Renal pelvis (tissue), 4 donors: ENCODE data around the gene SPECC1. TPM values are rescaled to one million over a fixed set of nuclear protein-coding genes. Genes with fewer than 3 reads are reported as not detected.
"Not testable (repeated sequence)": the region's sequence is repeated elsewhere in the genome, so short reads cannot be mapped to it uniquely, and the experiment has no call there.

Experiments used
- DNase-seq: peaks from one replicate; pipeline ENCODE4 v3.0.0-alpha.2; 2013
- polyA plus RNA-seq, 3 donors: library from polyadenylated mRNA; unstranded; fragments of 120-200 nt; gene quantifications; one replicate each; pipeline ENCODE4 v1.2.1, GENCODE V29; 2013; ENCODE audit not compliant: insufficient read length in 3 of 3

SPECC1 gene
- polyA plus RNA-seq, 3 donors = 12.0 to 14.1 (median 13.1) TPM

- DNase-seq = no peak
Measured at GRCh38 chr17:20010099-20010863, 1.1 kb downstream of the SPECC1 start.

- no peak for DNase-seq
Measured at GRCh38 chr17:20010936-20011335, 1.8 kb downstream of the SPECC1 start.

- DNase-seq = no peak
Measured at GRCh38 chr17:20012017-20012536, 2.9 kb downstream of the SPECC1 start.

GRCh38 chr17:20016475-20016992 lies 7.4 kb downstream of the SPECC1 start:
- DNase-seq = not testable (repeated sequence)

GRCh38 chr17:20022701-20023100 lies 13.5 kb downstream of the SPECC1 start:
- DNase-seq = no peak

- DNase-seq = no peak
Measured at GRCh38 chr17:20026960-20027359, 17.8 kb downstream of the SPECC1 start.

- DNase-seq = no peak
Measured at GRCh38 chr17:20028443-20028842, 19.3 kb downstream of the SPECC1 start.

GRCh38 chr17:20032636-20033035 lies 23.5 kb downstream of the SPECC1 start:
- no peak for DNase-seq

- DNase-seq = no peak
Measured at GRCh38 chr17:20033415-20033814, 24.3 kb downstream of the SPECC1 start.

GRCh38 chr17:20035501-20035900 lies 26.3 kb downstream of the SPECC1 start:
- no peak for DNase-seq

- DNase-seq = not testable (repeated sequence)
Measured at GRCh38 chr17:20037286-20037685, 28.1 kb downstream of the SPECC1 start.

- DNase-seq = no peak
Measured at GRCh38 chr17:20039037-20039436, 29.9 kb downstream of the SPECC1 start.

GRCh38 chr17:20040216-20040615 lies 31.1 kb downstream of the SPECC1 start:
- DNase-seq = no peak

GRCh38 chr17:20043021-20043420 lies 33.9 kb downstream of the SPECC1 start:
- no peak for DNase-seq

- DNase-seq = no peak
Measured at GRCh38 chr17:20045476-20045875, 36.3 kb downstream of the SPECC1 start.

- DNase-seq = no peak
Measured at GRCh38 chr17:20046629-20047028, 37.5 kb downstream of the SPECC1 start.

- DNase-seq = no peak
Measured at GRCh38 chr17:20051624-20052023, 42.5 kb downstream of the SPECC1 start.

GRCh38 chr17:20053361-20053964 lies 44.3 kb downstream of the SPECC1 start:
- DNase-seq = no peak

GRCh38 chr17:20059728-20060188 lies 50.6 kb downstream of the SPECC1 start:
- no peak for DNase-seq

- no peak for DNase-seq
Measured at GRCh38 chr17:20063665-20064648, 54.8 kb downstream of the SPECC1 start.

GRCh38 chr17:20066253-20066652 lies 57.1 kb downstream of the SPECC1 start:
- no peak for DNase-seq

- DNase-seq = no peak
Measured at GRCh38 chr17:20067711-20068110, 58.6 kb downstream of the SPECC1 start.
